NCI-H2107 treated with DMSO at 0.1 percent for 48 hours (cell line): Measurements from ENCODE around the gene GALNT2.

Experiments used
- DNase-seq: peaks from one replicate; lab custom pipeline; 2025; ENCODE audit not compliant: unreplicated experiment; lab: John Stamatoyannopoulos, UW

The GALNT2 gene

GRCh38 chr1:230270559-230271281, 203.7 kb downstream of the GALNT2 start:
- peak; percentile 78 for DNase-seq

- no peak for DNase-seq
Observed at GRCh38 chr1:230271300-230272035, 204.4 kb downstream of the GALNT2 start.

- no peak for DNase-seq
Observed at GRCh38 chr1:230272557-230272956, 205.5 kb downstream of the GALNT2 start.

- DNase-seq = no peak
Observed at GRCh38 chr1:230273141-230273710, 206.2 kb downstream of the GALNT2 start.

GRCh38 chr1:230274254-230274653, 207.2 kb downstream of the GALNT2 start:
- no peak for DNase-seq

GRCh38 chr1:230276401-230276800, 209.4 kb downstream of the GALNT2 start:
- DNase-seq = no peak

GRCh38 chr1:230277201-230278025, 210.4 kb downstream of the GALNT2 start:
- peak; percentile 89 for DNase-seq

- DNase-seq = no peak
Observed at GRCh38 chr1:230278376-230278775, 211.3 kb downstream of the GALNT2 start.

GRCh38 chr1:230278871-230279582, 212.0 kb downstream of the GALNT2 start:
- DNase-seq = no peak

GRCh38 chr1:230279583-230279945, 212.5 kb downstream of the GALNT2 start:
- DNase-seq = no peak

- no peak for DNase-seq
Observed at GRCh38 chr1:230280054-230280795, 213.2 kb downstream of the GALNT2 start.

- DNase-seq = no peak
Observed at GRCh38 chr1:230280906-230281413, 213.9 kb downstream of the GALNT2 start.

- no peak for DNase-seq
Observed at GRCh38 chr1:230281556-230281955, 214.5 kb downstream of the GALNT2 start.

- no peak for DNase-seq
Observed at GRCh38 chr1:230282157-230282556, 215.1 kb downstream of the GALNT2 start.

- DNase-seq = no peak
Observed at GRCh38 chr1:230283678-230284077, 216.6 kb downstream of the GALNT2 start.

- no peak for DNase-seq
Observed at GRCh38 chr1:230284891-230285290, 217.9 kb downstream of the GALNT2 start.

GRCh38 chr1:230285351-230285750, 218.3 kb downstream of the GALNT2 start:
- no peak for DNase-seq

- DNase-seq = no peak
Observed at GRCh38 chr1:230286166-230286889, 219.3 kb downstream of the GALNT2 start.

GRCh38 chr1:230286890-230287269, 219.8 kb downstream of the GALNT2 start:
- DNase-seq = no peak
